HepG2 (cell line): ENCODE data around the gene RPS2. TPM values are rescaled to one million over a fixed set of nuclear protein-coding genes. Genes with fewer than 3 reads are reported as not detected.

Experiments used
- ATF1 ChIP-seq: IDR thresholded peaks from 2 replicates; pipeline ENCODE4 v1.6.1; 2016; ENCODE audit warnings: mild to moderate bottlenecking, control low read depth
- CHD4 ChIP-seq: fragments of 200-600 bp; sonication (generic); IDR thresholded peaks from 2 replicates; pipeline ENCODE4 v1.7.0; 2017; ENCODE audit warnings: mild to moderate bottlenecking, low read length, borderline replicate concordance
- CREBL2 ChIP-seq: sonication (generic); formaldehyde crosslinking; IDR thresholded peaks from 2 replicates; pipeline ENCODE4 v1.8.1; 2023; ENCODE audit warnings: missing genetic modification reagents, mild to moderate bottlenecking, borderline replicate concordance
- GABPB1 ChIP-seq: IDR thresholded peaks from 2 replicates; pipeline ENCODE4 v1.6.1; 2016; ENCODE audit warnings: mild to moderate bottlenecking, missing genetic modification reagents, moderate library complexity, missing compliant biosample characterization
- SMARCC2 ChIP-seq: fragments of 450-650 bp; IDR thresholded peaks from 2 replicates; pipeline ENCODE4 v1.6.1; 2017; ENCODE audit warnings: antibody characterized with exemption, mild to moderate bottlenecking
- SRY ChIP-seq: sonication (generic); formaldehyde crosslinking; IDR thresholded peaks from 2 replicates; pipeline ENCODE4 v1.8.0; 2022; ENCODE audit warnings: mild to moderate bottlenecking, missing genetic modification reagents
- ZNF572 ChIP-seq: sonication (generic); formaldehyde crosslinking; IDR thresholded peaks from 2 replicates; pipeline ENCODE4 v1.5.1; 2020; ENCODE audit warnings: mild to moderate bottlenecking, missing genetic modification reagents
- ZNF724P ChIP-seq: sonication (generic); formaldehyde crosslinking; IDR thresholded peaks from 2 replicates; pipeline ENCODE4 v1.8.0; 2022; ENCODE audit warnings: missing genetic modification reagents, borderline replicate concordance
- ZNF883 ChIP-seq: sonication (generic); formaldehyde crosslinking; IDR thresholded peaks from 2 replicates; pipeline ENCODE4 v1.5.1; 2020; ENCODE audit warnings: mild to moderate bottlenecking, missing genetic modification reagents; ENCODE audit errors: not compliant biosample characterization
- polyA plus RNA-seq, 8 experiments: library from polyadenylated mRNA; depleted of rRNA in 3 of 8; stranded (reverse) in 7 of 8; unstranded in 1 of 8; fragments of >200 nt; fragmentation: Illumina TruSeq in 4 of 8; extraction: Trizol in 4 of 8; gene quantifications; 2 replicates each; pipeline versions ENCODE4 v1.2.1 to v1.2.3, GENCODE V29; 2011 to 2016; ENCODE audit warnings: low read depth in 4 of 8, missing spikeins in 1 of 8, mixed read lengths in 1 of 8; ENCODE audit not compliant: insufficient read depth in 1 of 8
- total RNA-seq, 5 experiments: library from RNA; depleted of rRNA; stranded (reverse); fragments of >200 nt; fragmentation: Illumina TruSeq; extraction: Trizol; gene quantifications; 2 replicates each; pipeline ENCODE4 v1.2.3, GENCODE V29; 2016; ENCODE audit warnings: low read depth in 1 of 5
- TF ChIP-seq, protein P1 (sequence below): sonication (generic); formaldehyde crosslinking; IDR thresholded peaks from 2 replicates; pipeline ENCODE4 v1.4.0; 2020; ENCODE audit warnings: missing genetic modification reagents, mild to moderate bottlenecking, borderline replicate concordance
- TF ChIP-seq, protein P2 (sequence below): sonication (generic); formaldehyde crosslinking; IDR thresholded peaks from 2 replicates; pipeline ENCODE4 v1.4.0; 2020; ENCODE audit warnings: missing genetic modification reagents
- TF ChIP-seq, protein P3 (sequence below): sonication (generic); formaldehyde crosslinking; IDR thresholded peaks from 2 replicates; pipeline ENCODE4 v1.4.0; 2020; ENCODE audit warnings: mild to moderate bottlenecking, missing genetic modification reagents
- TF ChIP-seq, protein P4 (sequence below): sonication (generic); formaldehyde crosslinking; conservative IDR thresholded peaks from 2 replicates; pipeline ENCODE4 v1.8.0; 2022; ENCODE audit warnings: missing genetic modification reagents

RPS2 gene
- total and polyA plus RNA-seq, 2 of the 13 experiments (the other 11 are each of a cell fraction or from before 2014, with no cell fraction given) = 1,908 to 4,514 TPM

DNA sequence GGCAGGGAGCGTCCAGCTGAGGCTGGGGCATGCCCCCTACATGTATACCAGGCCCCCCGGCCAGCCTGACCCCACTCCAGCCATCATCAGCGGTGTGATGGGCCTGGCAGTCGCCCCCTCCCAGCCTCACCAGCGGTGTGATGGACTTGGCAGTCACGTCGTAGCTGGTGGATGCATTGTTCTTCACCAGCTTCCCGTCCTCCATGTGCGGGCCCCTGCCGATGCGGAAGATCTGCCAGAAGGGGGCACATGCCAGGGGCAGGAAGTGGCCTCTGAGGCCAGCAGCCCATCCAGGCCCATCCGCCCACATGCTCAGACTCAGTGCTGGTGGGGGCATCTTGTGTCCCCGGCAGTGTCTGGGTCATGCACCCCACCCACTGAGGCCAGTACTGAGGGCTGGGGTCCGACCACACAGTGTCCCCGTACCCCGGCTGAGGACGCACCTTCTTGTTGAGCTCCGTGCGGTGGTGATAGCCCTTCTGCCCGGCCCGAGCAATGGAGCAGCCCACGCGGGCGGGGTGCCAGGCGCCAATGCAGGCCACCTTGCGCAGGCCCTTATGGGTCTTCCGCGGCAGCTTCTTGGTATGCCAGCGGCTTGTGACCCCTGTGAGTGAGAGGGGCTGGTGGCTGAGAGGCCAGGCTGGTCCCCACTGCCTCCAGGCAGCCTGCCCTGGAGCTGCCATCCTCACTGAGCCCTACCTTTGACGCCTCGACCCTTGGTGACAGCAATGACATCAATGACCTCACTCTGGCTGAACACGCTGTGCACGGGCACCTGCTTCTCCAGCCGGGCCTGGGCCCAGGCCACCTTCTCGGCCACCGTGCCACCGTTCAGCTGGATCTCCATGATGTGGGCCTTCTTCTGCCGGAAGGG lies 17.9 kb downstream of the RPS2 start (continued):
- TF ChIP-seq ZNF572 (CRISPR knock-in tag) (no peak), SMARCC2 (no peak), GABPB1 (CRISPR knock-in tag) (peak; percentile 75), ATF1 (CRISPR knock-in tag) (no peak), CHD4 (no peak), SRY (CRISPR knock-in tag) (no peak), ZNF724P (CRISPR knock-in tag) (no peak), ZNF883 (CRISPR knock-in tag) (no peak), CREBL2 (0 out of 2 replicates have a peak, but pooled peaks have one; percentile 31)
- TF ChIP-seq, protein P1, sequence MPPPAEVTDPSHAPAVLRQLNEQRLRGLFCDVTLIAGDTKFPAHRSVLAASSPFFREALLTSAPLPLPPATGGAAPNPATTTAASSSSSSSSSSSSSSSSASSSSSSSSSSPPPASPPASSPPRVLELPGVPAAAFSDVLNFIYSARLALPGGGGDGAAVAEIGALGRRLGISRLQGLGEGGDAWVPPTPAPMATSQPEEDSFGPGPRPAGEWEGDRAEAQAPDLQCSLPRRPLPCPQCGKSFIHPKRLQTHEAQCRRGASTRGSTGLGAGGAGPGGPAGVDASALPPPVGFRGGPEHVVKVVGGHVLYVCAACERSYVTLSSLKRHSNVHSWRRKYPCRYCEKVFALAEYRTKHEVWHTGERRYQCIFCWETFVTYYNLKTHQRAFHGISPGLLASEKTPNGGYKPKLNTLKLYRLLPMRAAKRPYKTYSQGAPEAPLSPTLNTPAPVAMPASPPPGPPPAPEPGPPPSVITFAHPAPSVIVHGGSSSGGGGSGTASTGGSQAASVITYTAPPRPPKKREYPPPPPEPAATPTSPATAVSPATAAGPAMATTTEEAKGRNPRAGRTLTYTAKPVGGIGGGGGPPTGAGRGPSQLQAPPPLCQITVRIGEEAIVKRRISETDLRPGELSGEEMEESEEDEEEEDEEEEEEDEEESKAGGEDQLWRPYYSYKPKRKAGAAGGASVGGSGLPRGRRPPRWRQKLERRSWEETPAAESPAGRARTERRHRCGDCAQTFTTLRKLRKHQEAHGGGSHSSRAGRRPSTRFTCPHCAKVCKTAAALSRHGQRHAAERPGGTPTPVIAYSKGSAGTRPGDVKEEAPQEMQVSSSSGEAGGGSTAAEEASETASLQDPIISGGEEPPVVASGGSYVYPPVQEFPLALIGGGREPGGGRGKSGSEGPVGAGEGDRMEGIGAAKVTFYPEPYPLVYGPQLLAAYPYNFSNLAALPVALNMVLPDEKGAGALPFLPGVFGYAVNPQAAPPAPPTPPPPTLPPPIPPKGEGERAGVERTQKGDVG (CRISPR knock-in tag) = no peak
- TF ChIP-seq, protein P2, sequence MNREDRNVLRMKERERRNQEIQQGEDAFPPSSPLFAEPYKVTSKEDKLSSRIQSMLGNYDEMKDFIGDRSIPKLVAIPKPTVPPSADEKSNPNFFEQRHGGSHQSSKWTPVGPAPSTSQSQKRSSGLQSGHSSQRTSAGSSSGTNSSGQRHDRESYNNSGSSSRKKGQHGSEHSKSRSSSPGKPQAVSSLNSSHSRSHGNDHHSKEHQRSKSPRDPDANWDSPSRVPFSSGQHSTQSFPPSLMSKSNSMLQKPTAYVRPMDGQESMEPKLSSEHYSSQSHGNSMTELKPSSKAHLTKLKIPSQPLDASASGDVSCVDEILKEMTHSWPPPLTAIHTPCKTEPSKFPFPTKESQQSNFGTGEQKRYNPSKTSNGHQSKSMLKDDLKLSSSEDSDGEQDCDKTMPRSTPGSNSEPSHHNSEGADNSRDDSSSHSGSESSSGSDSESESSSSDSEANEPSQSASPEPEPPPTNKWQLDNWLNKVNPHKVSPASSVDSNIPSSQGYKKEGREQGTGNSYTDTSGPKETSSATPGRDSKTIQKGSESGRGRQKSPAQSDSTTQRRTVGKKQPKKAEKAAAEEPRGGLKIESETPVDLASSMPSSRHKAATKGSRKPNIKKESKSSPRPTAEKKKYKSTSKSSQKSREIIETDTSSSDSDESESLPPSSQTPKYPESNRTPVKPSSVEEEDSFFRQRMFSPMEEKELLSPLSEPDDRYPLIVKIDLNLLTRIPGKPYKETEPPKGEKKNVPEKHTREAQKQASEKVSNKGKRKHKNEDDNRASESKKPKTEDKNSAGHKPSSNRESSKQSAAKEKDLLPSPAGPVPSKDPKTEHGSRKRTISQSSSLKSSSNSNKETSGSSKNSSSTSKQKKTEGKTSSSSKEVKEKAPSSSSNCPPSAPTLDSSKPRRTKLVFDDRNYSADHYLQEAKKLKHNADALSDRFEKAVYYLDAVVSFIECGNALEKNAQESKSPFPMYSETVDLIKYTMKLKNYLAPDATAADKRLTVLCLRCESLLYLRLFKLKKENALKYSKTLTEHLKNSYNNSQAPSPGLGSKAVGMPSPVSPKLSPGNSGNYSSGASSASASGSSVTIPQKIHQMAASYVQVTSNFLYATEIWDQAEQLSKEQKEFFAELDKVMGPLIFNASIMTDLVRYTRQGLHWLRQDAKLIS (CRISPR knock-in tag) = no peak
- TF ChIP-seq, protein P3, sequence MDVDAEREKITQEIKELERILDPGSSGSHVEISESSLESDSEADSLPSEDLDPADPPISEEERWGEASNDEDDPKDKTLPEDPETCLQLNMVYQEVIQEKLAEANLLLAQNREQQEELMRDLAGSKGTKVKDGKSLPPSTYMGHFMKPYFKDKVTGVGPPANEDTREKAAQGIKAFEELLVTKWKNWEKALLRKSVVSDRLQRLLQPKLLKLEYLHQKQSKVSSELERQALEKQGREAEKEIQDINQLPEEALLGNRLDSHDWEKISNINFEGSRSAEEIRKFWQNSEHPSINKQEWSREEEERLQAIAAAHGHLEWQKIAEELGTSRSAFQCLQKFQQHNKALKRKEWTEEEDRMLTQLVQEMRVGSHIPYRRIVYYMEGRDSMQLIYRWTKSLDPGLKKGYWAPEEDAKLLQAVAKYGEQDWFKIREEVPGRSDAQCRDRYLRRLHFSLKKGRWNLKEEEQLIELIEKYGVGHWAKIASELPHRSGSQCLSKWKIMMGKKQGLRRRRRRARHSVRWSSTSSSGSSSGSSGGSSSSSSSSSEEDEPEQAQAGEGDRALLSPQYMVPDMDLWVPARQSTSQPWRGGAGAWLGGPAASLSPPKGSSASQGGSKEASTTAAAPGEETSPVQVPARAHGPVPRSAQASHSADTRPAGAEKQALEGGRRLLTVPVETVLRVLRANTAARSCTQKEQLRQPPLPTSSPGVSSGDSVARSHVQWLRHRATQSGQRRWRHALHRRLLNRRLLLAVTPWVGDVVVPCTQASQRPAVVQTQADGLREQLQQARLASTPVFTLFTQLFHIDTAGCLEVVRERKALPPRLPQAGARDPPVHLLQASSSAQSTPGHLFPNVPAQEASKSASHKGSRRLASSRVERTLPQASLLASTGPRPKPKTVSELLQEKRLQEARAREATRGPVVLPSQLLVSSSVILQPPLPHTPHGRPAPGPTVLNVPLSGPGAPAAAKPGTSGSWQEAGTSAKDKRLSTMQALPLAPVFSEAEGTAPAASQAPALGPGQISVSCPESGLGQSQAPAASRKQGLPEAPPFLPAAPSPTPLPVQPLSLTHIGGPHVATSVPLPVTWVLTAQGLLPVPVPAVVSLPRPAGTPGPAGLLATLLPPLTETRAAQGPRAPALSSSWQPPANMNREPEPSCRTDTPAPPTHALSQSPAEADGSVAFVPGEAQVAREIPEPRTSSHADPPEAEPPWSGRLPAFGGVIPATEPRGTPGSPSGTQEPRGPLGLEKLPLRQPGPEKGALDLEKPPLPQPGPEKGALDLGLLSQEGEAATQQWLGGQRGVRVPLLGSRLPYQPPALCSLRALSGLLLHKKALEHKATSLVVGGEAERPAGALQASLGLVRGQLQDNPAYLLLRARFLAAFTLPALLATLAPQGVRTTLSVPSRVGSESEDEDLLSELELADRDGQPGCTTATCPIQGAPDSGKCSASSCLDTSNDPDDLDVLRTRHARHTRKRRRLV (CRISPR knock-in tag) = no peak
- TF ChIP-seq, protein P4, sequence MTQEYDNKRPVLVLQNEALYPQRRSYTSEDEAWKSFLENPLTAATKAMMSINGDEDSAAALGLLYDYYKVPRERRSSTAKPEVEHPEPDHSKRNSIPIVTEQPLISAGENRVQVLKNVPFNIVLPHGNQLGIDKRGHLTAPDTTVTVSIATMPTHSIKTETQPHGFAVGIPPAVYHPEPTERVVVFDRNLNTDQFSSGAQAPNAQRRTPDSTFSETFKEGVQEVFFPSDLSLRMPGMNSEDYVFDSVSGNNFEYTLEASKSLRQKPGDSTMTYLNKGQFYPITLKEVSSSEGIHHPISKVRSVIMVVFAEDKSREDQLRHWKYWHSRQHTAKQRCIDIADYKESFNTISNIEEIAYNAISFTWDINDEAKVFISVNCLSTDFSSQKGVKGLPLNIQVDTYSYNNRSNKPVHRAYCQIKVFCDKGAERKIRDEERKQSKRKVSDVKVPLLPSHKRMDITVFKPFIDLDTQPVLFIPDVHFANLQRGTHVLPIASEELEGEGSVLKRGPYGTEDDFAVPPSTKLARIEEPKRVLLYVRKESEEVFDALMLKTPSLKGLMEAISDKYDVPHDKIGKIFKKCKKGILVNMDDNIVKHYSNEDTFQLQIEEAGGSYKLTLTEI (CRISPR knock-in tag) = no peak
